Trophoblast cell (in vitro differentiated cells and primary cell): Measurements from ENCODE around the gene CLEC4D.
A peak's percentile ranks its signal among the peaks of the same experiment; 100 is the strongest.
"Not testable (repeated sequence)": the region's sequence is repeated elsewhere in the genome, so short reads cannot be mapped to it uniquely, and the experiment has no call there.

Experiments
- DNase-seq, 2 donors: peaks; one replicate each; pipeline ENCODE4 v3.0.0-alpha.2; 2016
- H2AFZ ChIP-seq: 2 replicates; pipeline ENCODE4 v1.6.1; 2013; ENCODE audit warnings: low read length, moderate library complexity, mild to moderate bottlenecking; ENCODE audit not compliant: insufficient read depth, poor library complexity
- H2AK5ac ChIP-seq: 2 replicates; pipeline ENCODE4 v1.6.1; 2013; ENCODE audit warnings: mild to moderate bottlenecking, low read length
- H2BK120ac ChIP-seq: 2 replicates; pipeline ENCODE4 v1.6.1; 2013; ENCODE audit warnings: low read length, mild to moderate bottlenecking, moderate library complexity; ENCODE audit not compliant: insufficient read depth, poor library complexity
- H2BK12ac ChIP-seq: 2 replicates; pipeline ENCODE4 v1.6.1; 2013; ENCODE audit warnings: mild to moderate bottlenecking, low read length, moderate library complexity
- H2BK5ac ChIP-seq: 2 replicates; pipeline ENCODE4 v1.6.1; 2013; ENCODE audit warnings: low read length, low read depth, moderate library complexity, mild to moderate bottlenecking; ENCODE audit not compliant: poor library complexity
- H3K14ac ChIP-seq: 2 replicates; pipeline ENCODE4 v1.6.1; 2013; ENCODE audit warnings: mild to moderate bottlenecking, low read length
- H3K18ac ChIP-seq: 2 replicates; pipeline ENCODE4 v1.6.1; 2013; ENCODE audit warnings: mild to moderate bottlenecking, low read length
- H3K23ac ChIP-seq: 2 replicates; pipeline ENCODE4 v1.6.1; 2013; ENCODE audit warnings: low read length
- H3K27ac ChIP-seq: 2 replicates; pipeline ENCODE4 v1.5.1; 2013; ENCODE audit warnings: low read depth, mild to moderate bottlenecking, inconsistent platforms, low read length, moderate library complexity
- H3K27me3 ChIP-seq: 2 replicates; pipeline ENCODE4 v1.6.1; 2013; ENCODE audit warnings: inconsistent platforms, mild to moderate bottlenecking, low read length, moderate library complexity; ENCODE audit not compliant: insufficient read depth
- H3K36me3 ChIP-seq, 2 experiments: 1 replicate in 1 of 2; 2 replicates in 1 of 2; pipeline ENCODE4 v1.6.1; 2013; ENCODE audit warnings: low read length in 2 of 2, mild to moderate bottlenecking in 2 of 2, moderate library complexity in 1 of 2; ENCODE audit not compliant: insufficient read depth in 2 of 2, control insufficient read depth in 1 of 2
- H3K4ac ChIP-seq: 2 replicates; pipeline ENCODE4 v1.6.1; 2013; ENCODE audit warnings: low read depth, mild to moderate bottlenecking, low read length, moderate library complexity
- H3K4me1 ChIP-seq, 2 experiments: 1 replicate in 1 of 2; 2 replicates in 1 of 2; pipeline ENCODE4 v1.6.1; 2013; ENCODE audit warnings: low read length in 2 of 2, mild to moderate bottlenecking in 2 of 2, moderate library complexity in 1 of 2; ENCODE audit not compliant: insufficient read depth in 2 of 2, control insufficient read depth in 1 of 2
- H3K4me2 ChIP-seq: 2 replicates; pipeline ENCODE4 v1.6.1; 2013; ENCODE audit warnings: inconsistent platforms, mild to moderate bottlenecking, low read length, moderate library complexity
- H3K4me3 ChIP-seq: 2 replicates; pipeline ENCODE4 v1.5.1; 2013; ENCODE audit warnings: mild to moderate bottlenecking, low read depth, low read length, inconsistent platforms
- H3K79me1 ChIP-seq: one replicate; pipeline ENCODE4 v1.6.1; 2013; ENCODE audit warnings: low read length
- H3K79me2 ChIP-seq: 2 replicates; pipeline ENCODE4 v1.6.1; 2013; ENCODE audit warnings: low read length, mild to moderate bottlenecking; ENCODE audit not compliant: control insufficient read depth, insufficient read depth, poor library complexity
- H3K9ac ChIP-seq: 2 replicates; pipeline ENCODE4 v1.6.1; 2013; ENCODE audit warnings: mild to moderate bottlenecking, low read length
- H3K9me3 ChIP-seq: 2 replicates; pipeline ENCODE4 v1.6.1; 2013; ENCODE audit warnings: low read depth, mild to moderate bottlenecking, control low read depth, inconsistent platforms, low read length; ENCODE audit not compliant: insufficient read depth
- H4K12ac ChIP-seq: 2 replicates; pipeline ENCODE4 v1.6.1; 2013; ENCODE audit warnings: low read depth, mild to moderate bottlenecking, low read length, moderate library complexity
- H4K8ac ChIP-seq: 2 replicates; pipeline ENCODE4 v1.6.1; 2013; ENCODE audit warnings: low read depth, mild to moderate bottlenecking, low read length, moderate library complexity
- H4K91ac ChIP-seq: one replicate; pipeline ENCODE4 v1.6.1; 2013; ENCODE audit warnings: low read depth, mild to moderate bottlenecking, low read length, moderate library complexity
- WGBS: extraction: QIAGEN DNeasy Blood & Tissue Kit; methylation state at CpG from one replicate; pipeline ENCODE4 v1.1.7; 2013; ENCODE audit warnings: missing lambda C conversion rate; ENCODE audit not compliant: insufficient read length, insufficient coverage; ENCODE audit errors: extremely low coverage; 5-methylcytosine and 5-hydroxymethylcytosine counted together

The CLEC4D gene

GRCh38 chr12:8532045-8532444, 18.7 kb downstream of the CLEC4D start:
- no peaks in the 10 kb centered on the region for H3K4me1 ChIP-seq
- no peak overlapping the region for H3K27ac ChIP-seq
- H3K27me3 ChIP-seq = no peaks in the 10 kb centered on the region
- H3K9me3 ChIP-seq = peaks cover 1% of the 10 kb centered on the region
- H4K12ac ChIP-seq = no peak overlapping the region
- no peak overlapping the region for H2AFZ ChIP-seq
- H4K91ac ChIP-seq = no peak overlapping the region
- no peak overlapping the region for H3K14ac ChIP-seq
- H3K18ac ChIP-seq = no peak overlapping the region
- no peak overlapping the region for H2BK5ac ChIP-seq
- no peak overlapping the region for H3K4ac ChIP-seq
- DNase-seq = no peak
- H4K8ac ChIP-seq = no peak overlapping the region
- H3K4me2 ChIP-seq = no peak overlapping the region
- no peaks in the 10 kb centered on the region for H3K79me2 ChIP-seq
- no peaks in the 10 kb centered on the region for H3K79me1 ChIP-seq
- H2BK12ac ChIP-seq = no peak overlapping the region
- no peak overlapping the region for H2BK120ac ChIP-seq
- no peak overlapping the region for H2AK5ac ChIP-seq
- no peak overlapping the region for H3K4me3 ChIP-seq
- H3K23ac ChIP-seq = no peak overlapping the region
- H3K36me3 ChIP-seq = no peaks in the 10 kb centered on the region
- peak overlapping the region; percentile 65 for H3K9ac ChIP-seq
- no CpG with 5 or more reads among the region's 7 CpGs for WGBS

GRCh38 chr12:8537820-8538219, 24.5 kb downstream of the CLEC4D start:
- H3K36me3 ChIP-seq, H3K9me3 ChIP-seq, H3K79me1 ChIP-seq, H3K4ac ChIP-seq, H2BK5ac ChIP-seq, H3K14ac ChIP-seq, H3K4me1 ChIP-seq, H3K79me2 ChIP-seq, H2AFZ ChIP-seq, H4K91ac ChIP-seq, H2BK12ac ChIP-seq, H4K8ac ChIP-seq, H2AK5ac ChIP-seq, H3K23ac ChIP-seq, H3K4me3 ChIP-seq, H3K9ac ChIP-seq, H4K12ac ChIP-seq, H3K27ac ChIP-seq, H2BK120ac ChIP-seq, H3K27me3 ChIP-seq, H3K18ac ChIP-seq, H3K4me2 ChIP-seq: not testable (repeated sequence)
- peak; percentile 48 to 69 for DNase-seq
- no CpG with 5 or more reads among the region's 16 CpGs for WGBS

DNA sequence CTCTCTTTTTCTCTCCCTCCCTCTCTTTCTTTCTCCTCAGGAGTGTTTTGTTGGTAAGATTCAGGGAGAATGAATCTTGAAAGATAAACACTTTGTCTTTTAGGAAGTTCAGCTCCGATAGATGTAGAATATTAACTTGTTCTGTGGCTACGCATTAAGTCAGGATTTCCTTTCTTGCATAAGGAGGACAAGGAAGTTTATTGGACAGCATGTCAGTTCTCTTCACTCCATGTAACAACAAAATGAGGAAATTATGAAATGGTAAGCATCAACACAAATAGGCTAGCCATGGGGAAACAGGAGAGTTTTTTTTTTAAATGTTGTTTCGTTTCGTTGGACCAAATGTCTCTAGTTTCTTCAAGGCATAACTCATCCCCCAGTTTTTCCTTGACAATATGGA, 27.5 kb downstream of the CLEC4D start, which contains the start of gene CLEC4E:
CLEC4E (minus strand) TSS at position 75 of the 400 bp plus-strand sequence. CDS start 108 bp downstream, outside the sequence.
- H2BK120ac ChIP-seq, H3K9me3 ChIP-seq, H2AFZ ChIP-seq, H3K79me2 ChIP-seq, H3K4ac ChIP-seq, H3K27me3 ChIP-seq, H2AK5ac ChIP-seq, H3K9ac ChIP-seq, H3K18ac ChIP-seq, H3K4me2 ChIP-seq, H2BK12ac ChIP-seq, H4K91ac ChIP-seq, H3K4me3 ChIP-seq, H4K8ac ChIP-seq, H3K79me1 ChIP-seq, H3K23ac ChIP-seq, H3K14ac ChIP-seq, H4K12ac ChIP-seq, H3K4me1 ChIP-seq, H3K36me3 ChIP-seq, H2BK5ac ChIP-seq, H3K27ac ChIP-seq: not testable (repeated sequence)
- no CpG with 5 or more reads among the region's 4 CpGs for WGBS
- DNase-seq = peak in 1 of 2 donors; percentile 22

DNA sequence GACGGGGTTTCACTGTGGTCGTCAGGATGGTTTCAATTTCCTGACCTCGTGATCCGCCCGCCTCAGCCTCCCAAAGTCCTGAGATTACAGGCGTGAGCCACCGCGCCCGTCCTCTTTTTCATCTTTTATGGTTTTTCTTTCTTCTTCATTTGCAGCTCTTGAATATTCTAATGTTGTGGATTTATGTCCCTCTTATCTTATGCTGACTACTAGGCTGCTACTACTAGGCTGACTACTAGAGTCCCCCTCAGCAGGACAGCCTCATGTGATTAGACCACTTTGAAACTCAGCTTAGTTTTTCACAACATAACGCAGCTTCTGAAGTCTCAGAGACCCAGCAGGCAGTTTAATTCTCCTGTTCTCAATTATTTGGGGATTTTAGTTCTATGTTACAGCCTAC, 28.3 kb downstream of the CLEC4D start:
- H2BK12ac ChIP-seq = no peak overlapping the region
- no peak overlapping the region for H3K4me3 ChIP-seq
- no peak overlapping the region for H2AFZ ChIP-seq
- H2BK120ac ChIP-seq = no peak overlapping the region
- H3K23ac ChIP-seq = no peak overlapping the region
- H2BK5ac ChIP-seq = no peak overlapping the region
- H3K4ac ChIP-seq = no peak overlapping the region
- no peak overlapping the region for H3K14ac ChIP-seq
- no peak overlapping the region for H3K27ac ChIP-seq
- H3K18ac ChIP-seq = no peak overlapping the region
- no peak for DNase-seq
- no peak overlapping the region for H4K12ac ChIP-seq
- H3K4me2 ChIP-seq = no peak overlapping the region
- no CpG with 5 or more reads among the region's 10 CpGs for WGBS
- H3K9me3 ChIP-seq = no peaks in the 10 kb centered on the region
- no peaks in the 10 kb centered on the region for H3K79me2 ChIP-seq
- no peaks in the 10 kb centered on the region for H3K36me3 ChIP-seq
- H3K79me1 ChIP-seq = no peaks in the 10 kb centered on the region
- H4K8ac ChIP-seq = no peak overlapping the region
- H3K9ac ChIP-seq = no peak overlapping the region
- H3K27me3 ChIP-seq = no peaks in the 10 kb centered on the region
- H4K91ac ChIP-seq = no peak overlapping the region
- no peaks in the 10 kb centered on the region for H3K4me1 ChIP-seq
- H2AK5ac ChIP-seq = no peak overlapping the region
